Middle frontal gyrus (tissue), 1 donor: Measurements from ENCODE around the gene OR2T10.
"Not testable (repeated sequence)": the region's sequence is repeated elsewhere in the genome, so short reads cannot be mapped to it uniquely, and the experiment has no call there.

ENCODE experiments used
- DNase-seq: peaks from one replicate; pipeline ENCODE4 v3.0.0-alpha.2; 2015; ENCODE audit warnings: low spot score; ENCODE audit errors: extremely low spot score

The OR2T10 gene, protein sequence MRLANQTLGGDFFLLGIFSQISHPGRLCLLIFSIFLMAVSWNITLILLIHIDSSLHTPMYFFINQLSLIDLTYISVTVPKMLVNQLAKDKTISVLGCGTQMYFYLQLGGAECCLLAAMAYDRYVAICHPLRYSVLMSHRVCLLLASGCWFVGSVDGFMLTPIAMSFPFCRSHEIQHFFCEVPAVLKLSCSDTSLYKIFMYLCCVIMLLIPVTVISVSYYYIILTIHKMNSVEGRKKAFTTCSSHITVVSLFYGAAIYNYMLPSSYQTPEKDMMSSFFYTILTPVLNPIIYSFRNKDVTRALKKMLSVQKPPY

GRCh38 chr1:248597589-248597988, at the start of gene OR2T10:
Gene OR2T10, minus strand, starts transcription at chr1:248597700. Its CDS starts 3,932 bp downstream, at chr1:248593768.
- DNase-seq = no peak

DNA sequence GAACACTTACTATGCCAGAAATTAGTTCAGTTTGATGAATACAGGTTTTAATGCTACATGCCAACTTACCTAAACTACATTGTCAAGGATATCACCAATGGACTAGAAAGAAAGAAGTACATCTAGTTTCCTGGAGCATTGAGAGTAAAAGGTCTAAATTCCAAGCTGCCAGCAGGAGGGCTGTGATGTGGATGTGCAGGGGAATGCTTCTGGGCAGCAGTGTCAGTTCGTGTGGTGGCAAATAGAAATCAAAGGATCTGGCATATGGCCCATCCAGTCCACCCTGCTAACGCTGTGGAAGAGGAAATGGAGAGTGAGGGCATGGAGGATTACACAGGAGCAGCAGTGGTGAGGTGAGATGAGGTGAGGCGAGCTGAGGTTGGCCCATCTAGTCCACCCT, 47.7 kb upstream of the OR2T10 start, which contains the start of gene OR2T35:
TSS of gene OR2T35 (minus strand) at position 101 of the 400 bp plus-strand sequence. CDS start 6,020 bp downstream, outside the sequence.
- not testable (repeated sequence) for DNase-seq

GRCh38 chr1:248642971-248643651, 45.6 kb upstream of the OR2T10 start:
- DNase-seq = not testable (repeated sequence)

DNA sequence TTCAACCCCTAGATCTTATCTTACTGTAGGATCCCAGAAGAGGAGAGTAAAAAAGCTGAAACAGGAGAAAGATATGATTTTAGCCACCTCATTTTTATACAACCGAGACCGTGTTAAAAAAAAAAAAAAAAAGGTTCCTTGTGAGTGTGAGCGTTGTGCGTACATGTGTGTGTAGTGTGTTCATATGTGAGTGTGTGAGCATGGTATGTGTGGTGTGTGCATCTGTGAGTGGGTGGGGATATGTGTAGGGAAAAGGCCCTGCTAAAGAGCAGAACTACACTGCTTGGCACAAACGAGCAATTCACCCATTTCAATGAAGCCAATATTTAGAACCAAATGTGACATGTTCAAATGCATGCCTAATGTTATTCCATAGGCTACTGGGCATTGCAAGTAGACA, 44.1 kb upstream of the OR2T10 start:
- not testable (repeated sequence) for DNase-seq

DNA sequence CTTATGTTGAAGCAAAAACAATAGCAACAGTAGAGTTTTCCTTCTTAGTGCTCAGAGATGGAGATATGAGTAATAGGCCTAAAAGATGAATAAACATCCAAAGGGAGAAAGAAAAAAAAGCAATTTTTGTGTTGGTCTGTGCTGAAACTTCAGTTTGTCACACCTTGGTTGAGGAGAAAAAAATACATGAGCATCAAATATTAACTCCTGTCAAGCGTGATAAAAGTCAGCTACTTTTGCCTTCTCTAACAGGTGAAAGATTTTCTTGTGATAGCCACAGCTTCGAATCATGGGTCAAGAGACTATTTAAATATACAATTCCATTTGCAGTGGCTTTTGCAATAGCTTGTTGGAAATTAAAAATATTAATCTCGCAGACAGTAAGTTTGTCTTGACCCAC, 43.4 kb upstream of the OR2T10 start:
- not testable (repeated sequence) for DNase-seq

DNA sequence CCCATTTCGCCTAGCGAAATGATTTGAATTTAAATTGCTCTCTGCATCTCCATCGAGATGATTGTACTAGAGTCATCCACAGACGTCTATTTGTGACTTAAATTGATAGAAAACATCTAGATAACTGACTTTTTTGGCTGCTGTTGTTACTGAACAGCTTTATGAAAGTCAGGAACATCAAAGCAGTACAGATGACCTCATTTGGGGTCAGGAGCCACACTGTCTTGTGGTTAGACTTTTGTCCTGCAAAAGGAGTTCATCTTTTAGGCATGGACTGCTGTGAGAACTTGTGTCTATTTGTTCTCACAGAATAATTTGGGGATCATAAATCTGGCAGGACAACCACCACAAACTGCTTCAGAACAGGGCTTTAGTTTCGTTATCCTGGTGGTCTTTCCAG, 42.2 kb upstream of the OR2T10 start:
- not testable (repeated sequence) for DNase-seq

GRCh38 chr1:248636612-248637011, 39.1 kb upstream of the OR2T10 start:
- DNase-seq = not testable (repeated sequence)

- not testable (repeated sequence) for DNase-seq
These were observed 37.5 kb upstream of the OR2T10 start, which contains the start of gene OR2T11 for GRCh38 chr1:248634991-248635390. Gene OR2T11, minus strand, starts transcription at chr1:248635091. Its CDS starts 7,963 bp downstream, at chr1:248627128.

DNA sequence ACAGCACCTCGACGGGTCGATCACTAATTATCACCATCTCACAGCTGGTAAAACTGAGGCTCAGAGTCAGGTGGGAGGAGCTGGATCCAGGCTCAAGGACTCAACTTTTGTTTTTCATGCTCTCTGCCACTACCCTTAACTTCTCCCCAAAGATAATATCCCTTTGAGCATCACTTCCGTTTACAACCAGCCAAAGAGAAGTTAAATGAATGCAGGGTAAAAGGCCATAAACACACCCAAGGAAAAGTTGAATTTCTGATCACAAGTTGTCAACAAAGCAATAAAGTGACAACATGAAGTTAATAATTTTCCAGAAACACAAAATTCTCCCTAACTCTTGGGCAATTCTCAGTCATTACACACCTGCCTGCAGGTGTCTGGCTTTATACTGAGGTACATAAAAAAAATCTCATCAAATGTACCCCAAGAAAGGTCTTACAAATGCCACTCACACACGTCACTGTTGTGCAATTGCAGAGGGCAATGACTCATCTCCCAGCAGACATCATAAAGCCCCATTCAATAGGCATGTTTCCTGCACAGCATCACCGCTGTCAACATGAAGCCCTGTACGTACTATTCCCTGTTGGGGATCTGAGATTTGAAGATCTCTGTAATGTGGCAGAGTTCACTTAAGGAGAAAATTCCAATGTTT, 34.0 kb upstream of the OR2T10 start:
- no peak for DNase-seq

GRCh38 chr1:248630551-248630950, 33.1 kb upstream of the OR2T10 start:
- no peak for DNase-seq

- no peak for DNase-seq
These were observed 30.7 kb upstream of the OR2T10 start for GRCh38 chr1:248627971-248628844.

DNA sequence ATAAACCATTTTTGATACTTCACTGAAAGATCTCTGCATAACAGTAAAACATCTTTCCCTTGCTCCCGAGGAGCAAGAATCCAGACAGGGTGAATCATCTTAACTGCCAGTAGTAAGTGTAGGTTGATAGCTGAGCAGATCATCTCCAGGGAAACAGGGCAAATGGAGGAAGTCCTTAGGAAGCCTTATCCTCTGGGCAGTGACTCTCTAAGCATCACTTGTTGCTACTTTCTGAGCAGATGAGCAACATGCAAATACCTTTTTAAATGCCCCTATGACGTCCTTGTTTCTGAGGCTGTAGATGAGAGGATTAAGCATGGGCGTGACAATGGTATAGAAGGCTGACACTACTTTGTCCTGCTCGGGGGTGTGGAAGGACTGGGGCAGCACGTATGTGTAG, 28.5 kb upstream of the OR2T10 start:
- DNase-seq = no peak

- no peak for DNase-seq
These were observed 27.7 kb upstream of the OR2T10 start for GRCh38 chr1:248625166-248625565.

GRCh38 chr1:248622570-248623001, 25.1 kb upstream of the OR2T10 start:
- no peak for DNase-seq

- no peak for DNase-seq
These were observed 24.3 kb upstream of the OR2T10 start for GRCh38 chr1:248621770-248622169.

- no peak for DNase-seq
These were observed 21.4 kb upstream of the OR2T10 start for GRCh38 chr1:248618878-248619277.

GRCh38 chr1:248618119-248618518, 20.6 kb upstream of the OR2T10 start:
- no peak for DNase-seq

- DNase-seq = no peak
These were observed 16.2 kb upstream of the OR2T10 start for GRCh38 chr1:248613742-248614141.

- DNase-seq = no peak
These were observed 14.4 kb upstream of the OR2T10 start for GRCh38 chr1:248611883-248612414.

DNA sequence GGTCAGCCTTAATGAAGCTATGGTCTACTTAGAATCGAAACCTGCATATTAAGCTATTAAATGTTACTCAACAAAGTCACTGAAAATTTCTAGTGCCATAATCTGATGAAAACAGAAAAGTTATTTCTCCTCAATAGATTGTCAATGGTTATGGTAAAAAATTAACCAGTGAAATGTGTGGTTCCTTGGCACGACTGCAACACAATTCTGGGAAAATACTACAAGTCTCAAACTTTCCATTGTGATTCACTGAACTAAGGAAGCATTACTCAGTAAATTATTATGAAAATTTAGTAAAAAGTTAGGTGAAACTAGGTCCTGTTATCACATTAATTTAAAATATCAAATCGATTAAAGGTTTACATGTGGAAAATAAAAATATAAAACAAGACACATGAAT, 12.8 kb upstream of the OR2T10 start:
- no peak for DNase-seq

GRCh38 chr1:248599396-248599795, 1.9 kb upstream of the OR2T10 start:
- no peak for DNase-seq
